Subcutaneous abdominal adipose tissue (tissue), 5 donors: Measurements from ENCODE around the gene MAVS.
"Not testable (repeated sequence)": the region's sequence is repeated elsewhere in the genome, so short reads cannot be mapped to it uniquely, and the experiment has no call there.

Experiments
- H3K27ac ChIP-seq: one replicate; pipeline ENCODE4 v1.7.0; 2013; ENCODE audit warnings: low read depth, mild to moderate bottlenecking, inconsistent platforms, low read length, moderate library complexity
- H3K27me3 ChIP-seq, 5 donors: one replicate each; pipeline ENCODE4 v1.7.0; 2013; ENCODE audit warnings: low read length in 5 of 5, inconsistent platforms in 1 of 5; ENCODE audit not compliant: control insufficient read depth in 5 of 5, insufficient read depth in 4 of 5
- H3K36me3 ChIP-seq, 5 donors: one replicate each; pipeline ENCODE4 v1.7.0; 2013; ENCODE audit warnings: low read length in 5 of 5; ENCODE audit not compliant: control insufficient read depth in 5 of 5, insufficient read depth in 5 of 5
- H3K4me1 ChIP-seq, 5 donors: one replicate each; pipeline ENCODE4 v1.7.0; 2013; ENCODE audit warnings: low read length in 5 of 5, mild to moderate bottlenecking in 3 of 5, moderate library complexity in 1 of 5; ENCODE audit not compliant: control insufficient read depth in 5 of 5, insufficient read depth in 5 of 5
- H3K4me3 ChIP-seq, 5 donors: one replicate each; pipeline ENCODE4 v1.7.0; 2013; ENCODE audit warnings: low read length in 5 of 5, low read depth in 1 of 5
- H3K9ac ChIP-seq, 5 donors: one replicate each; pipeline ENCODE4 v1.7.0; 2013; ENCODE audit warnings: low read length in 5 of 5, mild to moderate bottlenecking in 4 of 5, moderate library complexity in 3 of 5
- H3K9me3 ChIP-seq, 5 donors: one replicate each; pipeline ENCODE4 v1.7.0; 2013; ENCODE audit warnings: low read length in 5 of 5; ENCODE audit not compliant: control insufficient read depth in 5 of 5
- donor health status: healthy.
- donor health status: healthy.
- donor health status: healthy.
- donor health status: healthy.
- donor health status: healthy.

The MAVS gene

GRCh38 chr20:3890999-3891929 lies 44.6 kb downstream of the MAVS start:
- peak overlapping the region; percentile 53 to 91 (median 88) for H3K4me3 ChIP-seq
- peak overlapping the region; percentile 17 to 91 (median 85) for H3K9ac ChIP-seq
- no peaks in the 10 kb centered on the region for H3K9me3 ChIP-seq
- peaks cover 7 to 75% (median 68%) of the 10 kb centered on the region in 5 donors for H3K4me1 ChIP-seq
- H3K27me3 ChIP-seq, result no peaks in the 10 kb centered on the region
- H3K36me3 ChIP-seq, result no peaks in the 10 kb centered on the region
- H3K27ac ChIP-seq, result peak overlapping the region; percentile 95

DNA sequence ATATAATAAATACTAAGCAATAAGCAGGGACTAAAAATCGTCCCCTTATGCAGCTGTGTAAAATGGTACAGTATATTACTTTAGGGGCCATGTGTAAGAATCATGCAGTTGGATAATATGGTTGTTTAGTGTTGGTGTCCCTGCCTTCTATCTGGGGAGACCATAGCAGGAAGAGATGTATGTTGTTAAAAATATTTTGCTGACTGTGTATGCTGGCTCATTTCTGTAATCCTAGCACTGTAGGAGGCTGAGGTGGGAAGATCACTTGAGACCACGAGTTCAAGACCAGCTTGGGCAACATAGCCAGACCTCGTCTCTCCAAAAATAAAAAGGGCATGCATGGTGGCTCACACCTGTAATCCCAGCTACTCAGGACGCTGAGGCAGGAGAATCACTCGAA lies 48.2 kb downstream of the MAVS start:
- H3K4me1 ChIP-seq, result peaks cover 9 to 75% (median 67%) of the 10 kb centered on the region in 5 donors
- no peaks in the 10 kb centered on the region for H3K9me3 ChIP-seq
- no peak overlapping the region for H3K27ac ChIP-seq
- no peaks in the 10 kb centered on the region for H3K27me3 ChIP-seq
- no peak overlapping the region for H3K4me3 ChIP-seq
- H3K36me3 ChIP-seq, result no peaks in the 10 kb centered on the region
- H3K9ac ChIP-seq, result no peak overlapping the region

- H3K9ac ChIP-seq, result no peak overlapping the region
- no peaks in the 10 kb centered on the region for H3K27me3 ChIP-seq
- H3K27ac ChIP-seq, result no peak overlapping the region
- no peaks in the 10 kb centered on the region for H3K36me3 ChIP-seq
- no peaks in the 10 kb centered on the region for H3K9me3 ChIP-seq
- H3K4me3 ChIP-seq, result peak overlapping the region in 1 of 5 donors; percentile 6
- peaks cover 6 to 72% (median 64%) of the 10 kb centered on the region in 5 donors for H3K4me1 ChIP-seq
Observed at GRCh38 chr20:3896302-3896701, 49.7 kb downstream of the MAVS start.

DNA sequence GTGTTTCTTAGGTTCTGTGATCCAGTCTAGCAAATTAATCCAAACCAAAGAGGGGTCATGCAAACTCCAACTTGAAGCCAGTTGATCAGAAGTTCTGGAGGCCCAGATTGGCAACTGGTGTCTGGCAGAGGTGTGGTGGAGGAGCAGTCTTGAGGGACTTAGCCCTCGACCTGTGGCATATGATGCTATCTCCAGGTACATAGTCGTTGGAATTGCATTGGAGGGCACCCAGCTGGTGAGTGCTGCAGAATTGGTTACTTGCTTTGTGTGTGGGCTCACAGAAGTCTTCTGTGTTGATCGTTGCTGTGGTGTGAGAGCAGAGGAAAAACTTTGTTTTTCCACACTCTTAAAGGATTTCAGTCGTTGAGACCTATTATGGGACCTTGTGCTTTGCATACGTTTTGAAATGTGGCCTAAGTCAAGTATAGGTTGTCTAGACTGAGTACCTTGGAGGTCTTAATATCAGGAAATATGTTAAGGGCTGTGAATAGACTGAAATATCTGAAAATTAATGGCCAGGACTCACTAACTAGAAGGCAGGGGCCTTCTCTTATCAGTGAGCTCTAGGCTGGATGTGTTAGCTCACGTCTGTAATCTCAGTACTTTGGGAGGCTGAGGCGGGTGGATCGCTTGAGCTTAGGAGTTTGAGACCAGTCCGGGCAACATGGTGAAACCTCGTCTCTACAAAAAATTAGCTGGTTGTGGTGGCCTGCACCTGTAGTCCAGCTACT lies 50.4 kb downstream of the MAVS start:
- Histone ChIP-seq H3K27ac (no peak overlapping the region), H3K36me3 (no peaks in the 10 kb centered on the region), H3K4me3 (peak overlapping the region in 1 of 5 donors; percentile 6), H3K9me3 (no peaks in the 10 kb centered on the region), H3K4me1 (peaks cover 5 to 71% (median 63%) of the 10 kb centered on the region in 5 donors), H3K9ac (no peak overlapping the region), H3K27me3 (no peaks in the 10 kb centered on the region)

DNA sequence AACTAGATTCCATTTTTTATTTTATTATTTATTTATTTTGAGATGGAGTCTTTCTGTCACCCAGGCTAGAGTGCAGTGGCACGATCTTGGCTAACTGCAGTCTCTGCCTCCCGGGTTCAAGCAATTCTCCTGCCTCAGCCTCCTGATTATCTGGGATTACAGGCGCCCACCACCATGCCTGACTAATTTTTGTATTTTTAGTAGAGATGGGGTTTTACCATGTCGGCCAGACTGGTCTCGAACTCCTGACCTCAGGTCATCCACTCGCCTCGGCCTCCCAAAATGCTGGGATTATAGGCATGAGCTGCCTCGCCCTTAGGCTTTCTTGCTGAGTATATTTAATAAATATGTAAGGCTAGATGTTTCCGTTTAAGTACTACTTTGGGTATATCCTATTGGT lies 51.5 kb downstream of the MAVS start:
- H3K9me3 ChIP-seq, H3K9ac ChIP-seq, H3K27ac ChIP-seq, H3K27me3 ChIP-seq, H3K36me3 ChIP-seq, H3K4me3 ChIP-seq: not testable (repeated sequence)
- peaks cover 5 to 66% (median 64%) of the 10 kb centered on the region in 5 donors for H3K4me1 ChIP-seq

DNA sequence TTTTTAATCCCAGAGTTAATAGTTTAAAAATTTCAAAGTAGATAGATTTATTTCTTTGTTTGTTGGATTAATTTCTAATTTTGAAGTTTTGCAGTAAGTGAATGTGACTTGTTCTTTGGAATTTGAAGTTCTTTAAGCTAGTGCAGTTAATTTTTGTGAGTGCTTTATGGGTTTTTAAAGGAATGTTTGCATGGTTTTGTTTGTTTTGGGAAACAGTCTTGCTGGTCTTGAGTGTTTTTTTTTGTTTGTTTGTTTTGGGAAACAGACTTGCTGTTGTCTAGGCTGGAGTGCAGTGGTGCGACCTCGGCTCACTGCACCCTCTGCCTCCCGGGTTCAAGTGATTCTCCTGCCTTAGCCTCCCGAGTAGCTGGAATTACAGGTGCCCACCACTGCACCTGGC lies 52.0 kb downstream of the MAVS start:
- Histone ChIP-seq H3K27ac (no peak overlapping the region), H3K4me3 (no peak overlapping the region), H3K9ac (no peak overlapping the region), H3K27me3 (no peaks in the 10 kb centered on the region), H3K4me1 (peaks cover 2 to 64% (median 63%) of the 10 kb centered on the region in 5 donors), H3K9me3 (no peaks in the 10 kb centered on the region), H3K36me3 (no peaks in the 10 kb centered on the region)

DNA sequence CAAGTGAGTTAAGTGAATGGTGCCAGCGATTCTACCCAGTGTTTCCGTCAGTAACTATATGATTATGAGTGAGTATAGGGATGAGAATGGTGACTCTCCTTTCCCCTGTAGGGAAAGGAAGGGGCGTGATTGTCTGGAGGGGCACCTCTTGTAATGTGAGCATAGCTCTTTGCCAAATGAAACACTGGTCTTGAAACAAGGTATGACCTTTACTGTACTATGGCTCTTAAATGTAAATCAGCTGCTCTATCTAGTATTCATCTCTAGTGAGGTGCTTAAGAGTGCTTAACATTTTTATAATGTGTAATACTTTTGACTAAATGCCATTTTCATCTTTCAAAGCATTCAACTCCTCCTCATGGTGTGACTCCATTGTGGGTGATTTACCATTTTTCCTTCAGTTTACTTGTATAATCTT lies 53.6 kb downstream of the MAVS start:
- Histone ChIP-seq H3K27ac (no peak overlapping the region), H3K4me3 (no peak overlapping the region), H3K9ac (no peak overlapping the region), H3K36me3 (no peaks in the 10 kb centered on the region), H3K9me3 (no peaks in the 10 kb centered on the region), H3K27me3 (no peaks in the 10 kb centered on the region), H3K4me1 (peaks cover 4 to 64% (median 61%) of the 10 kb centered on the region in 5 donors)

DNA sequence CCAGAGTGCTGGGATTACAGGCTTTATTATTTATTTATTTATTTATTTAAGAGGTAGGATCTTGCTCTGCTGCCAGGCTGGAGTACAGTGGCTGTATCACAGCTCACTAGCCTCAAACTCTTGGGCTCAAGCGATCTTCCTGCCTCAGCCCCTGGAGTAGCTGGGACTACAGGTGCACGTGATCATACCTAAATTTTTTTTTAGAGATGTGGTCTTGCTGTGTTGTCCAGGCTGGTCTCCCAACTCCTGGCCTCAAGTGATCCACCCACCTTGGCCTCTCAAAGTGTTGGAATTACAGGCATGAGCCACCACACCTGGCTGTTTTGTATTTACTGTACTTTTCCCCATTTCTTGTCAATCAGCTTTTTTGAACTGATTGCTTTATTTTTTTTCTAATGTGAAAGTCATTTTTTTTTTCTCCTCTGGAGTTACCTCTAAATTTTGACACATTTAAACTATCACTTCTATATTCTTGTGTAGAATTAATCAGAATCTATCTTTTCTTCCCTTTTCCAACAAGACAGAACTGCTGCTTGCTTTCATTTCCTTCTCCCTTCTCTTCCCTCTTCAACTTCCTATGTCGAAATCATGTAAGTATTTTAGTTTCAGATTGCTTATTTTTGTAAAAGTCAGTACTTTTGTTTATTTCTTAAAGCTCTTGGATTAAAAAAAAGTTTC lies 54.5 kb downstream of the MAVS start:
- Histone ChIP-seq H3K27me3 (no peaks in the 10 kb centered on the region), H3K4me1 (peaks cover 4 to 56% (median 53%) of the 10 kb centered on the region in 5 donors), H3K9me3 (no peaks in the 10 kb centered on the region), H3K27ac (peak overlapping the region; percentile 57), H3K9ac (peak overlapping the region in 3 of 5 donors; percentile 23 to 82 (median 62)), H3K4me3 (peak overlapping the region in 3 of 5 donors; percentile 6 to 44 (median 14)), H3K36me3 (no peaks in the 10 kb centered on the region)

DNA sequence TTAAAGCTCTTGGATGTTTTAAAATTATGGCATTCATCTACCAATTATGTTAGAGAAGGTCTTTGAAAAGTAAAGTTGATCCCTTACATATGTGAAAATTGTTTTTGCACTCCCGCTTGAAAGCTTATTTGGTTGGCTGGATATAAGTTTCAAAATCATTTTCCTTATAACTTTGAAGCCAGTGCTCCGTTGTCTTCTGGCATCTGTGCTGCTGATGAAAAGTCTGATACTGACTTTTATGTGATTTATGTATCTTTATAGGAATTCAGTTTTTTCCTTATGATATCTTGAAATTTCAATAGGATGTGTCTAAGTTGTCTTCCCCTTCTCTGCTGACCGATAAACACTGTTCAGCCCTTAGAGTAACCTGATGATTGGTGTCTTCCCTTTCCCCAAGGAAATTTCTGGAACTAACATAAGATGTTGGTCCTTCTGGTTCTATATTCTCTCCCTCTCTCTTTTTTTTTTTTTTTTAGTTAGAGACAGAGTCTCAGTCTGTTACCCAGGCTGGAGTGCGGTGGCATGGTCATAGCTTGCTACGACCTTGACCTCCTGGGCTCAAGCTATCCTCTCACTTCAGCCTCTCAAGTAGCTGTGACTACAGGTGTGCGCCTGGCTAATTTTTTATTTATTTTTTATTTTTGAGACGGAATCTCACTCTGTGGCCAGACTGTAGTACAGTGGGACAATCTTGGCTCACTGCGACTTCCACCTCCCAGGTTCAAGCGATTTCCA lies 55.2 kb downstream of the MAVS start:
- peaks cover 2 to 49% (median 48%) of the 10 kb centered on the region in 5 donors for H3K4me1 ChIP-seq
- no peaks in the 10 kb centered on the region for H3K36me3 ChIP-seq
- H3K27me3 ChIP-seq, result no peaks in the 10 kb centered on the region
- peak overlapping the region in 3 of 5 donors; percentile 6 to 44 (median 14) for H3K4me3 ChIP-seq
- H3K9me3 ChIP-seq, result no peaks in the 10 kb centered on the region
- H3K27ac ChIP-seq, result peak overlapping the region; percentile 57
- H3K9ac ChIP-seq, result peak overlapping the region in 3 of 5 donors; percentile 23 to 82 (median 62)
